KMS-11 (cell line): ENCODE data around the gene CPXM1.

Source experiments
- H2AFZ ChIP-seq: fragments of 200-600 bp; sonication (generic); 2 replicates; pipeline ENCODE4 v1.6.1; 2016; ENCODE audit warnings: antibody characterized with exemption, mixed run types, low read depth
- H3K27ac ChIP-seq: fragments of 200-600 bp; sonication (generic); 2 replicates; pipeline ENCODE4 v1.6.1; 2016; ENCODE audit warnings: mild to moderate bottlenecking, mixed run types
- H3K27me3 ChIP-seq: fragments of 200-600 bp; sonication (generic); 2 replicates; pipeline ENCODE4 v1.6.1; 2017; ENCODE audit warnings: mild to moderate bottlenecking, low read depth, mixed run types, moderate library complexity; ENCODE audit not compliant: insufficient read depth
- H3K36me3 ChIP-seq: fragments of 200-600 bp; sonication (generic); 2 replicates; pipeline ENCODE4 v1.6.1; 2017; ENCODE audit warnings: mild to moderate bottlenecking, mixed run types; ENCODE audit not compliant: insufficient read depth
- H3K4me1 ChIP-seq: fragments of 200-600 bp; sonication (generic); 2 replicates; pipeline ENCODE4 v1.6.1; 2016; ENCODE audit warnings: mild to moderate bottlenecking, low read depth, mixed run types; ENCODE audit not compliant: poor library complexity, severe bottlenecking
- H3K4me2 ChIP-seq: fragments of 200-600 bp; sonication (generic); 2 replicates; pipeline ENCODE4 v1.7.0; 2016; ENCODE audit warnings: mild to moderate bottlenecking, mixed run types
- H3K4me3 ChIP-seq: fragments of 200-600 bp; sonication (generic); IDR thresholded peaks from 2 replicates; pipeline ENCODE4 v1.6.1; 2017; ENCODE audit warnings: low read depth, low read length, mixed read lengths; ENCODE audit not compliant: insufficient read depth
- H3K79me2 ChIP-seq: fragments of 200-600 bp; sonication (generic); 2 replicates; pipeline ENCODE4 v1.6.1; 2016; ENCODE audit warnings: low read depth, mixed run types; ENCODE audit not compliant: insufficient read depth
- H3K9ac ChIP-seq: fragments of 200-600 bp; sonication (generic); 2 replicates; pipeline ENCODE4 v1.6.1; 2016; ENCODE audit warnings: mild to moderate bottlenecking, mixed run types
- H4K20me1 ChIP-seq: fragments of 200-600 bp; sonication (generic); 2 replicates; pipeline ENCODE4 v1.6.1; 2016; ENCODE audit warnings: mild to moderate bottlenecking, mixed run types; ENCODE audit not compliant: insufficient read depth
- TF ChIP-seq, protein P1 (sequence below): fragments of 200-600 bp; sonication (generic); conservative IDR thresholded peaks from 2 replicates; pipeline ENCODE4 v1.6.1; 2017; ENCODE audit warnings: low read depth, mild to moderate bottlenecking, antibody characterized with exemption, low read length, moderate library complexity, mixed read lengths

The CPXM1 gene

GRCh38 chr20:2745936-2746635 lies 54.3 kb downstream of the CPXM1 start:
- no peak overlapping the region for H3K4me3 ChIP-seq
- TF ChIP-seq, protein P1, sequence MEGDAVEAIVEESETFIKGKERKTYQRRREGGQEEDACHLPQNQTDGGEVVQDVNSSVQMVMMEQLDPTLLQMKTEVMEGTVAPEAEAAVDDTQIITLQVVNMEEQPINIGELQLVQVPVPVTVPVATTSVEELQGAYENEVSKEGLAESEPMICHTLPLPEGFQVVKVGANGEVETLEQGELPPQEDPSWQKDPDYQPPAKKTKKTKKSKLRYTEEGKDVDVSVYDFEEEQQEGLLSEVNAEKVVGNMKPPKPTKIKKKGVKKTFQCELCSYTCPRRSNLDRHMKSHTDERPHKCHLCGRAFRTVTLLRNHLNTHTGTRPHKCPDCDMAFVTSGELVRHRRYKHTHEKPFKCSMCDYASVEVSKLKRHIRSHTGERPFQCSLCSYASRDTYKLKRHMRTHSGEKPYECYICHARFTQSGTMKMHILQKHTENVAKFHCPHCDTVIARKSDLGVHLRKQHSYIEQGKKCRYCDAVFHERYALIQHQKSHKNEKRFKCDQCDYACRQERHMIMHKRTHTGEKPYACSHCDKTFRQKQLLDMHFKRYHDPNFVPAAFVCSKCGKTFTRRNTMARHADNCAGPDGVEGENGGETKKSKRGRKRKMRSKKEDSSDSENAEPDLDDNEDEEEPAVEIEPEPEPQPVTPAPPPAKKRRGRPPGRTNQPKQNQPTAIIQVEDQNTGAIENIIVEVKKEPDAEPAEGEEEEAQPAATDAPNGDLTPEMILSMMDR, result no peak
- H3K4me2 ChIP-seq, result no peak overlapping the region
- H4K20me1 ChIP-seq, result no peaks in the 10 kb centered on the region
- H3K27me3 ChIP-seq, result no peaks in the 10 kb centered on the region
- H3K27ac ChIP-seq, result no peak overlapping the region
- no peak overlapping the region for H3K9ac ChIP-seq
- H3K79me2 ChIP-seq, result no peaks in the 10 kb centered on the region
- H3K4me1 ChIP-seq, result no peaks in the 10 kb centered on the region
- no peaks in the 10 kb centered on the region for H3K36me3 ChIP-seq
- H2AFZ ChIP-seq, result no peak overlapping the region

DNA sequence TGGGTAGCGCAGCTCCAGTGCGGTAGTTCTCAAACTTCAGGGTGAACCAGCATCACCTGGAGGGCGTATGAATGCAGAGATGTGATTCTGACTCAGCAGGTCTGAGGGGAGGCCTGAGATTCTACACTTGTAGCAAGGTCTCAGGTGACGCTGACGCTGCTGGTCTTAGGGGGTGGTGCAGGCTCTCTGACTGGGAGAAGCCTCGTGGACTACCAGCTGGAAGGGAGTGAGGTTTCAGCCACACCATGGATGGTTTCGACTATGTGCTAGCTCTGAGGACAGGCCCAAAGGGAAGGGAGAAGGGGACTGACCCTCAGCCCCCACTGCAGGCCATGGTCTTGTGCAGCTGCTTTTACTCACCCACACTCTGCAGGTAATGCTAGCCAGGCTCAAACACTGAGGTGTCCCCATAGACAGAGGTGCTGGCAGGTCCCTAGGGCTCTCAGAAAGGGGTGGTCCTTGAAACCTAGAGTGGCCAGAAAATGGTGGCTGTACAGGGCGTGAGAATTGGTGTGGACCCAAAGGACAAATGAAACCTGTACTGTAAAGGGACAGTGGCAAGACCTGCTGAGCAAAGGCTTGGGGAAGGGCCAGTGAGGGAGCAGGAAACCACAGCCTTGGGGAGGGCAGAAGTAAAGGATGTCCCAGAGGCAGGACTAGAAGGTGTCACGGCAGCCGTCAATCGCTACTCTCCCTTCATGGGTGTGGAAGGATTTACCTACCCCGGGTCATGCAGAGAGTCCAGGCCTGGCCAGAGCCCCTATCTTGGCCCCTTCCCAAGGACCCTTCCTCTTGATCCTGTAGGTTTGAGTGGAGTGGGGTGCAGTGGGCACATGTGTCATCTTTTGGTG lies 55.1 kb downstream of the CPXM1 start:
- Histone ChIP-seq H3K4me2 (no peak overlapping the region), H3K36me3 (no peaks in the 10 kb centered on the region), H3K4me3 (no peak overlapping the region), H3K27me3 (no peaks in the 10 kb centered on the region), H3K79me2 (no peaks in the 10 kb centered on the region), H3K4me1 (no peaks in the 10 kb centered on the region), H3K9ac (no peak overlapping the region), H2AFZ (no peak overlapping the region), H4K20me1 (no peaks in the 10 kb centered on the region), H3K27ac (no peak overlapping the region)
- TF ChIP-seq, protein P1, result no peak
